ENCODE data around the gene SLIT3.

DNA sequence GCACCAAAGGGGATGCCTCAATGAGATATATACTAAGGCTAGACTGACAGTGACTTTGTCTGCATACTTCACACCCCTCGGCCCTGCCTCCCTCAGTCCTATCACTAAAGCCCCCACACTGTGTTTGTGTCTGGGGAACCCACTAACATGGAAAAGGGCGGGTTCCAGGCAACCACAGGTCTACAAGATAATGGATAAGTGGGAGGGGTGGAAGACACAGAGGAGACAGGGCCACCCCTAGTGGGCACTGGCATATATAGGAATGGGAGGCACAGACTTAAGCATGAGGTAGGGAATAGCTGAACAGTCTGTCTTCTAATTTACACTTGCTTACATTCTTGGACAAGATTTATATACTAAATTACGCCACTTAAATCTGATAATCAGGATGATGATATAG lies 74.0 kb downstream of the SLIT3 start:
- TF ChIP-seq FOXM1 (IDR thresholded peaks at IDR 0.05; ENCODE audit: borderline replicate concordance) (no peak), FOXA1 (IDR thresholded peaks at IDR 0.05) (no peak), BHLHE40 (IDR thresholded peaks at IDR 0.05; ENCODE audit: borderline replicate concordance) (no peak), TARDBP (IDR thresholded peaks at IDR 0.05) (no peak), FOXK2 (IDR thresholded peaks at IDR 0.05) (no peak), L3MBTL2 (conservative IDR thresholded peaks at IDR 0.05) (no peak)
